CD14-positive monocyte (primary cell): ENCODE results near the gene TRPM2. TPM values are rescaled to one million over a fixed set of nuclear protein-coding genes. Genes with fewer than 3 reads are reported as not detected.
"Not testable (repeated sequence)": the region's sequence is repeated elsewhere in the genome, so short reads cannot be mapped to it uniquely, and the experiment has no call there.

Experiments used
- DNase-seq, 3 donors: peaks; one replicate each; pipeline ENCODE4 v3.0.0-alpha.2; 2011 to 2022
- H2AFZ ChIP-seq: 2 replicates; pipeline ENCODE4 v1.6.0; 2012; ENCODE audit warnings: mild to moderate bottlenecking, low read depth, low read length, inconsistent platforms; ENCODE audit not compliant: insufficient read depth, poor library complexity, severe bottlenecking
- H3K27ac ChIP-seq, 2 donors: 1 replicate in 1 of 2; 2 replicates in 1 of 2; pipeline ENCODE4 v1.5.1; 2012 to 2013; ENCODE audit warnings: low read length in 2 of 2, control low read depth in 1 of 2, inconsistent platforms in 1 of 2, low read depth in 1 of 2, mild to moderate bottlenecking in 1 of 2
- H3K27me3 ChIP-seq, 2 donors: one replicate each; pipeline versions ENCODE4 v1.6.0 to v1.6.1; 2011 to 2013; ENCODE audit warnings: low read length in 2 of 2; ENCODE audit not compliant: control insufficient read depth in 2 of 2, insufficient read depth in 2 of 2
- H3K36me3 ChIP-seq, 2 donors: replicated peaks in 1 of 2; 1 replicate in 1 of 2; 2 replicates in 1 of 2; pipeline versions ENCODE4 v1.5.1 to v1.6.1; 2012 to 2013; ENCODE audit warnings: low read length in 2 of 2, control low read depth in 1 of 2, inconsistent platforms in 1 of 2, mild to moderate bottlenecking in 1 of 2; ENCODE audit not compliant: insufficient read depth in 2 of 2, control insufficient read depth in 1 of 2
- H3K4me1 ChIP-seq, 2 donors: 1 replicate in 1 of 2; 2 replicates in 1 of 2; pipeline versions ENCODE4 v1.5.1 to v1.6.1; 2012 to 2013; ENCODE audit warnings: low read length in 2 of 2, control low read depth in 1 of 2, inconsistent platforms in 1 of 2, mild to moderate bottlenecking in 1 of 2, moderate library complexity in 1 of 2; ENCODE audit not compliant: insufficient read depth in 2 of 2, control insufficient read depth in 1 of 2
- H3K4me2 ChIP-seq: replicated peaks from 2 replicates; pipeline ENCODE3; 2012; ENCODE audit warnings: low read length, moderate library complexity, mild to moderate bottlenecking; ENCODE audit not compliant: poor library complexity, severe bottlenecking; ENCODE audit errors: extremely low read depth
- H3K4me3 ChIP-seq, 3 experiments: fragments of 200-600 bp in 1 of 3; sonication (generic) in 1 of 3; replicated peaks in 1 of 3; 1 replicate in 2 of 3; 2 replicates in 1 of 3; pipeline ENCODE4 v1.5.1; 2011 to 2013; ENCODE audit warnings: low read length in 3 of 3, mild to moderate bottlenecking in 3 of 3, control low read depth in 2 of 3, low read depth in 2 of 3, inconsistent platforms in 1 of 3, moderate library complexity in 1 of 3
- H3K79me2 ChIP-seq: 2 replicates; pipeline ENCODE4 v1.6.0; 2012; ENCODE audit warnings: mild to moderate bottlenecking, control low read depth, inconsistent platforms, low read length, moderate library complexity; ENCODE audit not compliant: insufficient read depth
- H3K9ac ChIP-seq: 2 replicates; pipeline ENCODE4 v1.6.0; 2017; ENCODE audit warnings: low read length, mild to moderate bottlenecking; ENCODE audit not compliant: insufficient read depth, poor library complexity, severe bottlenecking
- H3K9me3 ChIP-seq, 2 donors: replicated peaks in 1 of 2; 1 replicate in 1 of 2; 2 replicates in 1 of 2; pipeline versions ENCODE4 v1.5.1 to v1.6.1; 2012 to 2013; ENCODE audit warnings: low read length in 2 of 2, control low read depth in 1 of 2; ENCODE audit not compliant: control insufficient read depth in 1 of 2, insufficient read depth in 1 of 2
- H4K20me1 ChIP-seq: 2 replicates; pipeline ENCODE4 v1.6.0; 2012; ENCODE audit warnings: mild to moderate bottlenecking, low read length, control low read depth, moderate library complexity; ENCODE audit not compliant: insufficient read depth
- H3K27ac Mint-ChIP-seq, 7 donors: one replicate each; pipeline ENCODE4 v1.8.0; 2020; ENCODE audit warnings: mild to moderate bottlenecking in 7 of 7, mixed read lengths in 7 of 7, moderate library complexity in 6 of 7, inconsistent platforms in 2 of 7
- H3K27me3 Mint-ChIP-seq, 3 donors: one replicate each; pipeline ENCODE4 v1.8.0; 2021 to 2022; ENCODE audit warnings: low read depth in 3 of 3, mild to moderate bottlenecking in 3 of 3, mixed read lengths in 3 of 3, moderate library complexity in 3 of 3, inconsistent platforms in 1 of 3
- H3K36me3 Mint-ChIP-seq, 2 donors: one replicate each; pipeline ENCODE4 v1.8.0; 2020; ENCODE audit warnings: mixed read lengths in 2 of 2, inconsistent platforms in 1 of 2, mild to moderate bottlenecking in 1 of 2
- H3K4me1 Mint-ChIP-seq: one replicate; pipeline ENCODE4 v1.8.0; 2020; ENCODE audit warnings: mild to moderate bottlenecking, mixed read lengths
- H3K4me3 Mint-ChIP-seq, 2 donors: one replicate each; pipeline ENCODE4 v1.8.0; 2020; ENCODE audit warnings: mild to moderate bottlenecking in 2 of 2, mixed read lengths in 2 of 2, moderate library complexity in 1 of 2
- H3K9me3 Mint-ChIP-seq, 7 donors: one replicate each; pipeline ENCODE4 v1.8.0; 2020 to 2022; ENCODE audit warnings: mixed read lengths in 7 of 7, mild to moderate bottlenecking in 6 of 7, moderate library complexity in 6 of 7, inconsistent platforms in 2 of 7
- CTCF ChIP-seq: fragments of 200-600 bp; IDR thresholded peaks from one replicate; pipeline ENCODE4 v1.8.0; 2022; ENCODE audit warnings: antibody characterized with exemption, mild to moderate bottlenecking
- WGBS: methylation state at CpG from one replicate; pipeline ENCODE4 v1.1.5; 2013; ENCODE audit warnings: missing lambda C conversion rate; ENCODE audit not compliant: insufficient coverage; 5-methylcytosine and 5-hydroxymethylcytosine counted together
- intact Hi-C, 2 donors: fragments of 100-400 bp; cut with micrococcal nuclease; formaldehyde crosslinking; loops; one replicate each; pipeline versions ENCODE4 v1.15.0 to v1.15.1; 2023
- polyA plus RNA-seq, 3 donors: library from polyadenylated mRNA; depleted of rRNA in 1 of 3; unstranded in 2 of 3; stranded (reverse) in 1 of 3; fragments of 300-500 nt in 2 of 3; fragments of >200 nt in 1 of 3; fragmentation: Illumina TruSeq in 2 of 3; gene quantifications; 1 replicate in 2 of 3; 2 replicates in 1 of 3; pipeline ENCODE4 v1.2.3, GENCODE V29; 2012 to 2021

The TRPM2 gene
- polyA plus RNA-seq, 3 donors, result 7.6 to 21.6 (median 12.2) TPM

DNA sequence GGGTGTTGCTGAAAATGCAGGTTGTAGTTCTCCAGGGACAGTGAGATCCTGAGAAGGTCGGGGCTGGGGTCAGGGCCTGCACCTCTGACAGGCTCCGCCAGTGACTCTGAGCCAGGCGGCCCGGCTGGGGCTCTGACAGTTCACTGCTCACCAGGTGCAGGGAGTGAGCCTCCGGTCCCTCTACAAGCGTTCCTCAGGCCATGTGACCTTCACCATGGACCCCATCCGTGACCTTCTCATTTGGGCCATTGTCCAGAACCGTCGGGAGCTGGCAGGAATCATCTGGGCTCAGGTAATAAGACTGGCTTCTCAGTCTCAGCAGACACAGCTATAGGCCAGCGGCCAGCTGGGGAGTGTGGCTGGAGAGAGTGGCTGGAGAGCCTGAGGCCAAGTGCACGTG, 41.8 kb downstream of the TRPM2 start:
- no peak overlapping the region for H2AFZ ChIP-seq
- TF ChIP-seq CTCF, result no peak
- peaks cover 0 to 4% (median 0%) of the 10 kb centered on the region in 3 donors for H3K27me3 Mint-ChIP-seq
- peaks cover 65 to 77% of the 10 kb centered on the region in 2 donors for H3K36me3 ChIP-seq
- 96% methylated on average over 11 of the region's 11 CpGs for WGBS
- no peak overlapping the region for H3K27ac ChIP-seq
- peaks cover 16% of the 10 kb centered on the region for H3K4me1 Mint-ChIP-seq
- H3K79me2 ChIP-seq, result no peaks in the 10 kb centered on the region
- H3K9me3 Mint-ChIP-seq, result no peaks in the 10 kb centered on the region
- intact Hi-C loops, result no loop called here
- no peaks in the 10 kb centered on the region for H4K20me1 ChIP-seq
- DNase-seq, result no peak
- no peak overlapping the region for H3K4me2 ChIP-seq
- no peak overlapping the region for H3K4me3 Mint-ChIP-seq
- peaks cover 58 to 82% of the 10 kb centered on the region in 2 donors for H3K36me3 Mint-ChIP-seq
- no peak overlapping the region for H3K9ac ChIP-seq
- H3K27me3 ChIP-seq, result no peaks in the 10 kb centered on the region
- H3K4me1 ChIP-seq, result peaks cover 12 to 16% of the 10 kb centered on the region in 2 donors
- no peak overlapping the region for H3K4me3 ChIP-seq
- H3K27ac Mint-ChIP-seq, result peak overlapping the region in 2 of 7 donors; percentile 10 to 69
- H3K9me3 ChIP-seq, result no peaks in the 10 kb centered on the region

GRCh38 chr21:44396803-44397202, 43.4 kb downstream of the TRPM2 start:
- Mint-ChIP-seq H3K27ac (peak overlapping the region in 1 of 7 donors; percentile 66), H3K36me3 (peaks cover 60 to 82% of the 10 kb centered on the region in 2 donors)
- H2AFZ ChIP-seq, H3K9me3 Mint-ChIP-seq, H3K4me3 Mint-ChIP-seq, H3K27ac ChIP-seq, H3K4me3 ChIP-seq, H3K9me3 ChIP-seq, H4K20me1 ChIP-seq, H3K27me3 ChIP-seq, H3K79me2 ChIP-seq, H3K4me1 ChIP-seq, H3K4me2 ChIP-seq, intact Hi-C loops, H3K27me3 Mint-ChIP-seq, DNase-seq, H3K4me1 Mint-ChIP-seq, H3K9ac ChIP-seq: not testable (repeated sequence)
- WGBS, result 100% methylated on average over 5 of the region's 6 CpGs
- H3K36me3 ChIP-seq, result peaks cover 69 to 80% of the 10 kb centered on the region in 2 donors
